Ovary (tissue), 3 donors: ENCODE results near the gene CENPH.
"Not testable (repeated sequence)": the region's sequence is repeated elsewhere in the genome, so short reads cannot be mapped to it uniquely, and the experiment has no call there.

ENCODE experiments used
- POLR2A ChIP-seq: fragments of 450-650 bp; IDR thresholded peaks from one replicate; pipeline ENCODE4 v1.6.1; 2017; ENCODE audit warnings: antibody characterized with exemption, mild to moderate bottlenecking, moderate library complexity
- TF ChIP-seq, protein P1 (sequence below), 3 donors: fragments of 450-650 bp in 2 of 3; fragments of 200-600 bp in 1 of 3; IDR thresholded peaks; one replicate each; pipeline versions ENCODE4 v1.5.1 to v1.8.0; 2016 to 2022; ENCODE audit warnings: antibody characterized with exemption in 3 of 3, mild to moderate bottlenecking in 1 of 3
- donor health status: DM: no; HTN: no; CAD: no.

DNA sequence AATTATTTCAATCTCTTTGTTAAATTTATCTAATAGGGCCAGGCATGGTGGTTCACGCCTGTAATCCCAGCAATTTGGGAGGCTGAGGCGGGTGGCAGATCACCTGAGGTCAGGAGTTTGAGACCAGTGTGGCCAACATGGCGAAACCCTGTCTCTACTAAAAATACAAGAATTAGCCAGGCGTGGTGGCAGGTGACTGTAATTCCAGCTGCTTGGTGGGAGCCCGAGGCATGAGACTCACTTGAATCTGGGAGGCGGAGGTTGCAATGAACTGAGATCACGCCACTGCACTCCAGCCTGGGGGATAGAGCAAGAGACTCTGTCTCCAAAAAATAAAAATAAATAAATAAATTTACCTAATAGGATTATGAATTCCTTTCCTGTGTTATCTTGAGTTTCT lies 40.8 kb upstream of the CENPH start:
- not testable (repeated sequence) for TF ChIP-seq POLR2A
- TF ChIP-seq, protein P1, sequence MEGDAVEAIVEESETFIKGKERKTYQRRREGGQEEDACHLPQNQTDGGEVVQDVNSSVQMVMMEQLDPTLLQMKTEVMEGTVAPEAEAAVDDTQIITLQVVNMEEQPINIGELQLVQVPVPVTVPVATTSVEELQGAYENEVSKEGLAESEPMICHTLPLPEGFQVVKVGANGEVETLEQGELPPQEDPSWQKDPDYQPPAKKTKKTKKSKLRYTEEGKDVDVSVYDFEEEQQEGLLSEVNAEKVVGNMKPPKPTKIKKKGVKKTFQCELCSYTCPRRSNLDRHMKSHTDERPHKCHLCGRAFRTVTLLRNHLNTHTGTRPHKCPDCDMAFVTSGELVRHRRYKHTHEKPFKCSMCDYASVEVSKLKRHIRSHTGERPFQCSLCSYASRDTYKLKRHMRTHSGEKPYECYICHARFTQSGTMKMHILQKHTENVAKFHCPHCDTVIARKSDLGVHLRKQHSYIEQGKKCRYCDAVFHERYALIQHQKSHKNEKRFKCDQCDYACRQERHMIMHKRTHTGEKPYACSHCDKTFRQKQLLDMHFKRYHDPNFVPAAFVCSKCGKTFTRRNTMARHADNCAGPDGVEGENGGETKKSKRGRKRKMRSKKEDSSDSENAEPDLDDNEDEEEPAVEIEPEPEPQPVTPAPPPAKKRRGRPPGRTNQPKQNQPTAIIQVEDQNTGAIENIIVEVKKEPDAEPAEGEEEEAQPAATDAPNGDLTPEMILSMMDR (IDR thresholded peaks at IDR 0.05) = not testable (repeated sequence)
